ENCODE measurements around the gene OSBPL6.
A peak's percentile ranks its signal among the peaks of the same experiment; 100 is the strongest.
"Not testable (repeated sequence)": the region's sequence is repeated elsewhere in the genome, so short reads cannot be mapped to it uniquely, and the experiment has no call there.

The OSBPL6 gene

GRCh38 chr2:178194600-178195389 lies 483 bp downstream of the OSBPL6 start:
- peak; percentile 68 for ATAC-seq
- TF ChIP-seq OSR1 (CRISPR knock-in tag; IDR thresholded peaks at IDR 0.05) (no peak), TCF4 (CRISPR knock-in tag; IDR thresholded peaks at IDR 0.05; ENCODE audit: borderline replicate concordance) (no peak; the same call in 1 of the 2 replicates), ZFP30 (CRISPR knock-in tag; IDR thresholded peaks at IDR 0.05) (no peak), POU6F1 (CRISPR knock-in tag; IDR thresholded peaks at IDR 0.05; ENCODE audit: borderline replicate concordance, low read depth) (no peak), TOX (CRISPR knock-in tag; IDR thresholded peaks at IDR 0.05; ENCODE audit: borderline replicate concordance) (no peak), ARNTL (CRISPR knock-in tag; IDR thresholded peaks at IDR 0.05; ENCODE audit: borderline replicate concordance, low read depth) (no peak), PPARA (CRISPR knock-in tag; IDR thresholded peaks at IDR 0.05; ENCODE audit: borderline replicate concordance) (no peak), TSHZ2 (CRISPR knock-in tag; IDR thresholded peaks at IDR 0.05) (no peak), ZNF565 (CRISPR knock-in tag; conservative IDR thresholded peaks at IDR 0.05; ENCODE audit: low read depth) (no peak), SNAI2 (CRISPR knock-in tag; IDR thresholded peaks at IDR 0.05) (no peak), BACH2 (CRISPR knock-in tag; IDR thresholded peaks at IDR 0.05; ENCODE audit: borderline replicate concordance) (no peak)

GRCh38 chr2:178195390-178196166 lies 1.3 kb downstream of the OSBPL6 start:
- no peak for ATAC-seq
- TF ChIP-seq RARB (CRISPR knock-in tag; IDR thresholded peaks at IDR 0.05) (no peak), ESRRG (CRISPR knock-in tag; IDR thresholded peaks at IDR 0.05) (no peak), ZNF70 (CRISPR knock-in tag; IDR thresholded peaks at IDR 0.05) (no peak), GLIS3 (CRISPR knock-in tag; IDR thresholded peaks at IDR 0.05) (no peak), ISL1 (CRISPR knock-in tag; IDR thresholded peaks at IDR 0.05) (no peak), PPARA (CRISPR knock-in tag; IDR thresholded peaks at IDR 0.05; ENCODE audit: borderline replicate concordance) (no peak), ZC3H10 (CRISPR knock-in tag; IDR thresholded peaks at IDR 0.05) (no peak), ZNF8 (CRISPR knock-in tag; IDR thresholded peaks at IDR 0.05) (no peak), BACH2 (CRISPR knock-in tag; IDR thresholded peaks at IDR 0.05; ENCODE audit: borderline replicate concordance) (no peak), CSDC2 (CRISPR knock-in tag; IDR thresholded peaks at IDR 0.05) (no peak), ZFP30 (CRISPR knock-in tag; IDR thresholded peaks at IDR 0.05) (no peak), TCF4 (CRISPR knock-in tag; IDR thresholded peaks at IDR 0.05; ENCODE audit: borderline replicate concordance) (no peak)

GRCh38 chr2:178197791-178198190 lies 3.5 kb downstream of the OSBPL6 start:
- no peak for TF ChIP-seq CREB5 (CRISPR knock-in tag; IDR thresholded peaks at IDR 0.05; ENCODE audit: low read depth)
- TF ChIP-seq ZNF70 (CRISPR knock-in tag; IDR thresholded peaks at IDR 0.05): no peak
- no peak for TF ChIP-seq TSHZ2 (CRISPR knock-in tag; IDR thresholded peaks at IDR 0.05)
- TF ChIP-seq ISL1 (CRISPR knock-in tag; IDR thresholded peaks at IDR 0.05): no peak
- no peak for TF ChIP-seq RARB (CRISPR knock-in tag; IDR thresholded peaks at IDR 0.05)
- TF ChIP-seq PATZ1 (CRISPR knock-in tag; IDR thresholded peaks at IDR 0.05; ENCODE audit: borderline replicate concordance): no peak
- TF ChIP-seq ZNF8 (CRISPR knock-in tag; IDR thresholded peaks at IDR 0.05): no peak
- no peak for TF ChIP-seq PPARA (CRISPR knock-in tag; IDR thresholded peaks at IDR 0.05; ENCODE audit: borderline replicate concordance)
- no peak for TF ChIP-seq TOX (CRISPR knock-in tag; IDR thresholded peaks at IDR 0.05; ENCODE audit: borderline replicate concordance)
- TF ChIP-seq ZFP3 (CRISPR knock-in tag; IDR thresholded peaks at IDR 0.05): no peak
- no peak for ATAC-seq

- ATAC-seq: not testable (repeated sequence)
Measured at GRCh38 chr2:178198441-178198840, 4.1 kb downstream of the OSBPL6 start.
